RWPE1 (cell line): ENCODE measurements around the gene GALNT15.

Experiments
- CTCF ChIA-PET: fragments of 350-600 bp; sonication (Branson Sonifier 250); formaldehyde crosslinking; extraction: SDS; loops from one replicate; lab custom pipeline; 2021; lab: Yijun Ruan, JAX
- POLR2A ChIA-PET: fragments of 400-600 bp; formaldehyde crosslinking; extraction: SDS; loops from one replicate; lab custom pipeline; 2020; ENCODE audit warnings: antibody characterized with exemption; ENCODE audit not compliant: low non-redundant PET; lab: Yijun Ruan, JAX
- DNase-seq: peaks from one replicate; pipeline ENCODE4 v3.0.0; 2012; ENCODE audit warnings: low spot score
- H3K27ac ChIP-seq: fragments of 450-650 bp; 2 replicates; pipeline ENCODE4 v1.5.1; 2017
- TF ChIP-seq, protein P1 (sequence below): fragments of 450-650 bp; conservative IDR thresholded peaks from 2 replicates; pipeline ENCODE4 v1.5.1; 2017; ENCODE audit warnings: low read depth, mild to moderate bottlenecking

The GALNT15 gene, protein sequence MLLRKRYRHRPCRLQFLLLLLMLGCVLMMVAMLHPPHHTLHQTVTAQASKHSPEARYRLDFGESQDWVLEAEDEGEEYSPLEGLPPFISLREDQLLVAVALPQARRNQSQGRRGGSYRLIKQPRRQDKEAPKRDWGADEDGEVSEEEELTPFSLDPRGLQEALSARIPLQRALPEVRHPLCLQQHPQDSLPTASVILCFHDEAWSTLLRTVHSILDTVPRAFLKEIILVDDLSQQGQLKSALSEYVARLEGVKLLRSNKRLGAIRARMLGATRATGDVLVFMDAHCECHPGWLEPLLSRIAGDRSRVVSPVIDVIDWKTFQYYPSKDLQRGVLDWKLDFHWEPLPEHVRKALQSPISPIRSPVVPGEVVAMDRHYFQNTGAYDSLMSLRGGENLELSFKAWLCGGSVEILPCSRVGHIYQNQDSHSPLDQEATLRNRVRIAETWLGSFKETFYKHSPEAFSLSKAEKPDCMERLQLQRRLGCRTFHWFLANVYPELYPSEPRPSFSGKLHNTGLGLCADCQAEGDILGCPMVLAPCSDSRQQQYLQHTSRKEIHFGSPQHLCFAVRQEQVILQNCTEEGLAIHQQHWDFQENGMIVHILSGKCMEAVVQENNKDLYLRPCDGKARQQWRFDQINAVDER

DNA sequence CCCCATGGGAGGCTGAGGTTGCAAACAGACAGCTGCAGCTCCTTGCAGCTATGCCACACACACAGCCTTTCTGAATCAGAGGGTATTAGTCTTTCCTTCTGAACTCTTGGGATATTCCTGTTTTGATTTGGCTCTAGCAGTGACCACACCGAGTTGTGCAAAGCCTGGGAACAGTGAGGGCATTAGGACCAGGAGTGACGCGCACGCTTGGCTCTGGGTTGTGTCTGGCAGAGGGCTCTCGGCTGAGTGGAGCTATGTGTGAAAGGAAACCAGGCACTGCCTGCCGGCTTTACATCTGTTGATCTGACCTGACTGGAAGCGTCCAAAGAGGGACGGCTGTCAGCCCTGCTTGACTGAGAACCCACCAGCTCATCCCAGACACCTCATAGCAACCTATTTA, at the start of gene GALNT15:
Gene GALNT15, plus strand, starts transcription at position 292 of the 400 bp plus-strand sequence. CDS start 472 bp downstream, outside the sequence.
- no peak within 1 kb of the TSS for H3K27ac ChIP-seq
- ChIA-PET CTCF (no interaction called here), POLR2A (no interaction called here)
- TF ChIP-seq, protein P1, sequence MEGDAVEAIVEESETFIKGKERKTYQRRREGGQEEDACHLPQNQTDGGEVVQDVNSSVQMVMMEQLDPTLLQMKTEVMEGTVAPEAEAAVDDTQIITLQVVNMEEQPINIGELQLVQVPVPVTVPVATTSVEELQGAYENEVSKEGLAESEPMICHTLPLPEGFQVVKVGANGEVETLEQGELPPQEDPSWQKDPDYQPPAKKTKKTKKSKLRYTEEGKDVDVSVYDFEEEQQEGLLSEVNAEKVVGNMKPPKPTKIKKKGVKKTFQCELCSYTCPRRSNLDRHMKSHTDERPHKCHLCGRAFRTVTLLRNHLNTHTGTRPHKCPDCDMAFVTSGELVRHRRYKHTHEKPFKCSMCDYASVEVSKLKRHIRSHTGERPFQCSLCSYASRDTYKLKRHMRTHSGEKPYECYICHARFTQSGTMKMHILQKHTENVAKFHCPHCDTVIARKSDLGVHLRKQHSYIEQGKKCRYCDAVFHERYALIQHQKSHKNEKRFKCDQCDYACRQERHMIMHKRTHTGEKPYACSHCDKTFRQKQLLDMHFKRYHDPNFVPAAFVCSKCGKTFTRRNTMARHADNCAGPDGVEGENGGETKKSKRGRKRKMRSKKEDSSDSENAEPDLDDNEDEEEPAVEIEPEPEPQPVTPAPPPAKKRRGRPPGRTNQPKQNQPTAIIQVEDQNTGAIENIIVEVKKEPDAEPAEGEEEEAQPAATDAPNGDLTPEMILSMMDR = no peak
- no peak for DNase-seq

DNA sequence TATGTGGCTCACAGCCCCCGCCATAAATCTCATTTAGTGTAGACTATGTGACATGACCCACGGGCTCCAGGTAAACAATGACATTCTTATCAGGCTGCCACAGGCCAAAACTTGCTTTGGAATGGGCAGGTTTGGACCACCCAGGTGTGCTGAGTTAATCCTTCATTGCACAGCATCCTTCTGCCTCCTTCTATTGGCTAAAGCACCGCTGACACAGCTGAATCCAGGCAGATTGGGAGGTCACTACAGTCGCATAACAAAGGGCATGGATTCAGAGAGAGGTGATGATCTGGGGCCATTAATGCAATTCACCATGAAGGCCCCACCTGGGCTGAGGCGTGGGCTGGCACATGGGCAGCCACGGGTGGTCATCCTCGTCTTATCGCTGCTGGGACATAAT, 47.8 kb upstream of the GALNT15 start:
- no peak overlapping the region for H3K27ac ChIP-seq
- no peak for DNase-seq
- ChIA-PET CTCF (no interaction called here), POLR2A (no interaction called here)
- TF ChIP-seq, protein P1 = no peak

DNA sequence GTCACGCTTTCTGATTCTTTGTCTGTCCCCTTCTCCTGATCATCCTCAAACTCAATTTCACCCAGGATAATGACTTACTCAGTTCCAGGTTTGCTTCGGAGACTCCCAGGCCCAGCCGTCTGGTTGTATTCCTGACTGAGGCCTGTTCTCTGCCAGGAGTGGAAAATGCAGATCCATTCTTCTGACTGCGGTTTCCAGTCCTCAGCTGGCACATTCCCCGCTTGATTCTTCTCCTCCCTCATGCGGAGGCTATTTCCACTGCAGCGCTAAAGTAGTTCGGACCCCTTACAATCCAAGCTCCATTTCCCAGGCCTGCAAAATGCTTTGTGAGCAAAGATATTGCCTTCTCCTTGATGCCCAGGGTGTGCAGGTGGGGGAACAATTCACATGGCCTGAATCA, 47.2 kb upstream of the GALNT15 start:
- no peak for DNase-seq
- TF ChIP-seq, protein P1 = no peak
- ChIA-PET POLR2A (no interaction called here), CTCF (no interaction called here)
- no peak overlapping the region for H3K27ac ChIP-seq

DNA sequence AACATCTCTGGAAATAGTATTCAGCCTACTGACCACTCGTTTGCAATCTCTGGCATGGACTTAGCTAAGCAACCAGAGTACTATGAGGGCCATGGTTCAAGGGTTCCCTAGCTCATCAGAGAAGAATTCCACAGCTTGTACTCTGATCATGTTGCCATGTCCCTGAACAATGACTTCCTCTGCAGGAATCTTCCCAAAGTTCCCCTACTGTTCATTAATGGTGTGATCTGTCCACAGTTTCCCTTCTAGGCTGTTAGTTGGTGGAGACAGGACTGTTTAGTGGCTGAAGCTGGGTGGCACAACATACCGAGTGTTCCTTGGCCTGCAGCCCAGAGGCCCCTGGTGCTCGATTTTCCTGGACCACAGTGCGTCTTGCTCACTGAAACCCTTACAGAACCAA, 44.4 kb upstream of the GALNT15 start:
- ChIA-PET POLR2A (no interaction called here), CTCF (no interaction called here)
- DNase-seq = no peak
- TF ChIP-seq, protein P1 = no peak
- H3K27ac ChIP-seq = no peak overlapping the region

DNA sequence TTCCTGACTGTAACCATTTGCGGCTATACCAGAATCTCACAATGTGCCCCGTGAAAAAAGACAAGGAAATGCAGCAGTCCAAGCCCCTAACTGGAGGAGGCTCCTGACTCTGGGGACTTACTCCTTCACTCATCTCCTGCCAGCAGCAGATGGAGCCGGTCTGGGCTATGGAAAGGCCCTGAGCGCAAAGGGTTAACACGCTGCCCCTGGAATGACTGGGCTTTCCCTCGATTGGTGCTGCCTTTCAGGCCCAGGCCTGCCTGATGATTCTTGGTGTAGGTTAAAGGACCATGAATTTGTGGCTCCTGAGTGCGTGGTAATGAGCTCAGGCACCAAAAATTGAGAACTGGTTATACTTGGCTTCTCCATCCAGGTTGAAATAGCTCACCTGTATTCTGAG, 42.3 kb upstream of the GALNT15 start:
- CTCF ChIA-PET = interaction anchor here (0.6 kb wide), 1 partner anchor 193 kb away, joined by 3 read pairs; no protein-coding TSS in a partner anchor
- H3K27ac ChIP-seq = no peak overlapping the region
- POLR2A ChIA-PET = no interaction called here

DNA sequence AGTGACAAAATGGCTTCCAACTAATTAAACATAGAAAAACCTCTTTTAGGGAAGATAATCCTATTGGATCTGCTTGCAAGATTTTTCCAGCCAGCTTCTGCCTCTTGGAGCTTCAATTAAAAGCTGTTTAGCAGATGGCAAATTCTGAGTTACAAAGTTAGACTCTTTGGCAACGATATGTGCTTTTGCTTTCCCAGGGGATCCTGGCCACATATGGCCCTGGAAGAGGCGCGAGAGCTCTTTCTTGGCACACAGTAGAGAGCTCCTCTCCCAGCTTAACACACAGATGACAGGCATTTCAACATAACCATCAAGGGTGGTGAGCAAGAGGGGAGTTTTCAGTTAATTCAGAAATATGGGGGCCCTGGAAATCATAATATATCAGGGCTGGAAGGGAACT, 41.6 kb upstream of the GALNT15 start:
- POLR2A ChIA-PET = no interaction called here
- TF ChIP-seq, protein P1 = no peak
- no peak for DNase-seq
- CTCF ChIA-PET = interaction anchor here (0.6 to 0.7 kb wide), 2 partner anchors 46 to 79 kb away, joined by 3 read pairs; no protein-coding TSS in a partner anchor
- no peak overlapping the region for H3K27ac ChIP-seq

More for the DNA sequence above, 42.3 kb upstream of the GALNT15 start:
- DNase-seq = no peak
- TF ChIP-seq, protein P1 = no peak
